WI38 (cell line): ENCODE results near the gene TNFRSF14.
"Not testable (repeated sequence)": the region's sequence is repeated elsewhere in the genome, so short reads cannot be mapped to it uniquely, and the experiment has no call there.

Source experiments
- H3K4me3 ChIP-seq: 2 replicates; pipeline ENCODE4 v1.5.1; 2011; ENCODE audit warnings: low read depth, mild to moderate bottlenecking, control low read depth, low read length
- TF ChIP-seq, protein P1 (sequence below): IDR thresholded peaks from 2 replicates; pipeline ENCODE4 v1.5.1; 2012; ENCODE audit warnings: low read depth, mild to moderate bottlenecking, control low read depth, low read length

The TNFRSF14 gene

DNA sequence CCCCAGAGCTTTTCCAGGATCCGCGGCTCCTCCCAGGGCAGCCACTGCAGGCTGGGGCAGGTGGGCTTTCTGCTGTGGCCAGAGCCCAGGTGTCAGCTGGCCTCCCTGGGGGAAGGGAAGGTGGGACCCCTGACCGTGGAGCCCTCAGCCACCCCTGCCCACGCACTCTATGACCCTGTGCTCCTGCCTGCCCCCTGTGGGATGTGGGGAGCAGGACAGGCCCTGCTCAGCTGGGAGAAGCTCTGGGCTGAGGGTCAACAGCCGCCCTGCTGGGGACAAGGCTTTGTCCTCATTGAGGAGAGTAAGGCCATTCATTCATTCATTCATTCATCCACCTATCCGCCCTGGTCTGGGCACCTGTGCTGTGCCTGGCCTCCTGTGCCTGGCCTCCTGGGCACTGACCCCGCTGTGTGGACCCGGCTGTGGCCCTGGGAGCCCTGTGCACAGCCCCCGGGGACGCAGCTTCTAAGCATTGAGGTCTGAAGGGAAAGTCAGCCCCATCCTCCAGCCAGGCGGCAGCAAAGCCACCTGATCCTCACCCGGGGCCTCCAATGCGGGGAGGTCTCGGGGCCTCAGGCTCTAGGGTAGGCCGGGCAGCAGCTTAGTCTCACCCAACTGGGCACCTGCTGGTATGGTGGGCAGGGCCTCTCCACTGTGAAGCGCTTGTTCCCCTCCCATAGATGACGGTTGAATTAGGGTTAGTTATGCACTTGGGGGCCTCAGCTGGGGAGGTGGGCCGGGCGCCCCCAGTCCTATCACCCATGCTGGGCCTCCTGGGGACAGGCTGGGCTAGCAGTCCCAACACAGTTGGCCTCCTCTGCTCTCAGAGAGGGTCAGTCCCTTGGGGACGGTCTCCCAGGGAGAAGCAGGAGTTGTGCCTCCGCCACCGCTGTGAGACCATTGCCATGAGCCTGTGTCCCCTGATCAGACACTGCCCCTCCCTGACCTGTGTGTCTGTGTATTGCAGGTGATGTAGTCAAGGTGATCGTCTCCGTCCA, 6.0 kb downstream of the TNFRSF14 start:
- TF ChIP-seq, protein P1, sequence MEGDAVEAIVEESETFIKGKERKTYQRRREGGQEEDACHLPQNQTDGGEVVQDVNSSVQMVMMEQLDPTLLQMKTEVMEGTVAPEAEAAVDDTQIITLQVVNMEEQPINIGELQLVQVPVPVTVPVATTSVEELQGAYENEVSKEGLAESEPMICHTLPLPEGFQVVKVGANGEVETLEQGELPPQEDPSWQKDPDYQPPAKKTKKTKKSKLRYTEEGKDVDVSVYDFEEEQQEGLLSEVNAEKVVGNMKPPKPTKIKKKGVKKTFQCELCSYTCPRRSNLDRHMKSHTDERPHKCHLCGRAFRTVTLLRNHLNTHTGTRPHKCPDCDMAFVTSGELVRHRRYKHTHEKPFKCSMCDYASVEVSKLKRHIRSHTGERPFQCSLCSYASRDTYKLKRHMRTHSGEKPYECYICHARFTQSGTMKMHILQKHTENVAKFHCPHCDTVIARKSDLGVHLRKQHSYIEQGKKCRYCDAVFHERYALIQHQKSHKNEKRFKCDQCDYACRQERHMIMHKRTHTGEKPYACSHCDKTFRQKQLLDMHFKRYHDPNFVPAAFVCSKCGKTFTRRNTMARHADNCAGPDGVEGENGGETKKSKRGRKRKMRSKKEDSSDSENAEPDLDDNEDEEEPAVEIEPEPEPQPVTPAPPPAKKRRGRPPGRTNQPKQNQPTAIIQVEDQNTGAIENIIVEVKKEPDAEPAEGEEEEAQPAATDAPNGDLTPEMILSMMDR, result peak; percentile 41
- no peak overlapping the region for H3K4me3 ChIP-seq

DNA sequence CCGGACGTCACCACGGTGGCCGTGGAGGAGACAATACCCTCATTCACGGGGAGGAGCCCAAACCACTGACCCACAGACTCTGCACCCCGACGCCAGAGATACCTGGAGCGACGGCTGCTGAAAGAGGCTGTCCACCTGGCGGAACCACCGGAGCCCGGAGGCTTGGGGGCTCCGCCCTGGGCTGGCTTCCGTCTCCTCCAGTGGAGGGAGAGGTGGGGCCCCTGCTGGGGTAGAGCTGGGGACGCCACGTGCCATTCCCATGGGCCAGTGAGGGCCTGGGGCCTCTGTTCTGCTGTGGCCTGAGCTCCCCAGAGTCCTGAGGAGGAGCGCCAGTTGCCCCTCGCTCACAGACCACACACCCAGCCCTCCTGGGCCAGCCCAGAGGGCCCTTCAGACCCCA, 7.0 kb downstream of the TNFRSF14 start:
- TF ChIP-seq, protein P1, result no peak
- H3K4me3 ChIP-seq, result no peak overlapping the region

DNA sequence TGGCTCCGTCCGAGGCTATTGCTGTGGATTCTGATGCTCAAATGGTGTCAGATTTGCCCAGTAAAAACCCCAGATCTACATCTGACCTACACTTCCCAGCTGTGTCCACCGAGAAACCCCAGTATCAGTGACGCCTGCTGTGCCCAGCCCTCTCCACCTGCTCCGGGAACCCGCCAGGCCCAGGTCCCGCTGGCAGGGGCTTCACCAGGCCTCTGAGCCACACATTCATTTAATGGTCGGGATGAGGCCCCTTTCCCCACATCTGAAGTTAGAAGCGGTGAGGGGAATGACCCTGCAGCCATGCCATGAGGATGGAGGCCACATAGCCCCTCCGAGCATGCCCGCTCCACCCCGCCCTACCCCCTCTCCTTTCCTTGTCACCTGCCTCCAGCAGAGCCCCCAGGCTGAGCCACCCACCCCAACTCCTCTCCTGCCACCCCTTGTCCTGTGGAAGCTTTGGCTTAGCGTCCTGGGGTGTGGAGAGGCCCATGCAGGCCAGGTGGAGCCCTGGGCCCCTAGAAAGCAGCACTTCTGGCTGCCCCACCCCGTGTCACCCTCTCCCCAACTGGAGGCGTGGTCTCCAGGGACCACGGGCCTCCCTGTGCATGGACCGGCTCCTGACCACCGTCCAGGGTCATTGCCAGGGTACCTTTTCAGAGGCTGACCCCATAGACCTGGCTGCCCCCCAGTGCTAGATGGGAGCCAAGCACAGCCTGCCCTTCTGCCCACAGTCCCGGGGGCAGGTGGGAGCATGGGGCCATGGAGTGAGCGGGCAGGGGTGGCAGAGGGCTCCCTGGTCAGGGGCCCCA, 8.0 kb downstream of the TNFRSF14 start:
- TF ChIP-seq, protein P1, result no peak
- no peak overlapping the region for H3K4me3 ChIP-seq

DNA sequence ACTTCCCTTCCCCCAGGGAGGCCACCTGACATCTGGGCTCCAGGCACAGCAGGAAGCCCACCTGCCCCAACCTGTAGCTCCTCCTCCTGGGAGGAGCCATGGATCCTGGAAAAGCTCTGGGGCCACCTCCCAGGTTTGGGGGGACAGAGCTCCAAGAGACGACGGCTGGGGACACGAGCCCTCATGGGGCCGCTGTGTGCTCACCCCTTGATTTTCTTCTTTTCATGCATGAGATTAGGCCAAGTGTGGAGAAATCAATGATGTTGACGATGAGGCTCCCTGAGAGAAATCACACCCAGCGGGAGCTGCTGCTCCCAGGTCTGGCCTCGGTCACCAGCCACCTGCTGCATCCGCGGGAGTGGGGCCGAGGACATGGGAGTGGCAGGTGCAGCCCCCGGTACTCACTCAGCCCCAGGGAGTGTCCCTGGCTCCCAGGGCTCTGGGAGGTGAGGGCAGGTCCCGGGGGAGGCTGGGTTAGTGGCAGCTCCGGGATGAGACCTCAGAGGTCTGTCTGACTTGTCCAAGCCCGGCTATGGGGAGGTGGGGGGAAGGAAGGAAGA, 8.7 kb downstream of the TNFRSF14 start:
- no peak overlapping the region for H3K4me3 ChIP-seq
- TF ChIP-seq, protein P1, result no peak

DNA sequence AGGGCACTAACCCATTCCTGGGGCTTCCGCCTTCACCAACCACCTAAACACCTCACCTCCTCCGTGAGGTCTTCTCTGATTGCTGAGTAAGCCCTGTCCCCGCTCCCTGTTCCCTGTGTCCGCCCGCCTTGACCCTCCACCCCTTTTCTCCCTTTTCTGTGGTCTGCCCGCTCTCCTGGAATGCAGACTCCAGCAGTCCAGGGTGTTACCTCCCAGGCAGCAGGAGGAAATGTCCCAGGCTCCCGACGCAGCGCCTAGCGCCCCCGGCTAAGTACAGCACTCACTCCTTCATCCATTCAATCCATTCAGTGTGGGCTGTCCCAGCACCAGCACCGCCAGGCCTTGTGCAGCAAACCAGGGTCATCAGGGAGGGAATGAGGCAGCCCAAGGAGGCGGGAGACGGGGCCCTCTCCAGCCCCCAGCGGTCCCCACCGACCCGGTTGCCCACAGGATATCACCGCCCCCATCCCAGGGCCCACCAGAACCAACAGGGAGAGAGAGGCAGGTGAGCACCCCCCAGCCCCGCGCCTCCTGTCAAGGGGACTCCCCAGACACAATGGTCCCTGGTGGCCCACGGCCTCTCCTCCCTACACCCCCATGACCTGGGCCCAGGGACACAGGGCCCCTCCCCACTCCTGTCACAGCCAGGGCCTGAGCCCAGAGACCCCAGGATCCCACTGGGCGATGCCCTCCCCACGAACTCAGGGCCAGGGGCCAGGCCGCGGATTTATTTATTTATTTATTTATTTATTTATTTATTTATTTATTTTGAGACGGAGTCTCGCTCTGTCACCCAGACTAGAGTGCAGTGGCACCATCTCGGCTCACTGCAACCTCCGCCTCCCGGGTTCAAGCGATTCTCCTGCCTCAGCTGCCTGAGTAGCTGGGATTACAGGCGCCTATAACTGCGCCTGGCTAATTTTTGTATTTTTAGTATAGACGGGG, 10.2 kb downstream of the TNFRSF14 start:
- H3K4me3 ChIP-seq, result no peak overlapping the region
- TF ChIP-seq, protein P1, result no peak

DNA sequence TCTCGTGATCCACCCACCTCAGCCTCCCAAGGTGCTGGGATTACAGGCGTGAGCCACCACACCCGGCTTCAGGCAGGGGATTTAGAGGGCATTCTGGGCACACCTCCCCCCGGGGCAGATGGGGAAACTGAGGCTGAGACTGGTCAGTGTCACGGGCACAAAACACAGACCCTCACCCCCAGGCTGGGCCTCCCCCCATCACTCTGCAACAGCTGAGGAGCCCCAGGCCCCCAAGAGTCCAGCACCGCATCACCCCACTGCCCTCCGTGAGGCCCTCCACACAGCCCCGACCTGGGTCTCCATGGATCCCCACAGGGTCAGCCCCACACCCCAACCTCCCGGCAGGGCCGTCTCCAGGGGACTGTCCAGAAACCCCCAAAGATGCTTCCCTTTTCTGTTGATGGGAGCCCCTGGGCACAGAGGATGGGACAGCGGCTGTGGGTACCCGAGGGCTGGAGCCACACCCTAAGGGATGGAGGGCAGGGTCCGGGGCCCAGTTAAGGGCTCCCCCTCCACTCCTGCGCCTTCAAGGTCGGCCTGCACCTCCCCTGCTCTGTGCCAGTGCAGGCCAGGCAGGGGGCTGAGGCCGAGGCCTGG, 11.0 kb downstream of the TNFRSF14 start:
- TF ChIP-seq, protein P1, result no peak
- no peak overlapping the region for H3K4me3 ChIP-seq

DNA sequence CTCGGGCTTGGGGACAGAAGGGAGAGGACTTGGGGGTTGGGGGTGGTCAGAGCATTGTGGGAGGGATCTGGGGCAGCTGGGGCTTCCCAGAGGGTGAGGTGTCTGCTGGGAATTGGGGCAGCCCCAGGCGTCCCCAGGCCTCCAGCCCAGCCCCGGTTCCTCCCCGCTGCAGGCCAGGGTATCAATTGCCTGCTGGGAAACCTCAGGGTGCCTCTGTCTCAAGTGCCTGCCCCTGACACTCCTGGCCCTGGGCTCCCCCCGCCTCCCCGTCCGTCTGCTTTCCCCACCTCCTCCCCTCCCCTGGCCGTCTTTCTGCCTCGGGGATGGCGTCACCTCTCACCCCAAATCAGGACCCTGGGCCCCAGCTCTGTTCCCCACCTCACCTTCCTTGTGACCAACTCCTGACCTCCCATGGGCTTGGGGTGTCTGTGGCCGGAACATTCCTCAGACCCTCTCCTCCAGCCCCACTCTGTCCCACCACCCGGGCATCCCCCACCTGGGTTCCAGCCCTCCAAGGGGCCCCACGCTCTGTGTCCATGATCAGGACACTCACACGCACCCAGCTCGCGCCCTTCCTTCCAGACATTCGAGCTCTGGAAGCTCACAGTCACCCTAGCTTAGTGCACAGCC, 12.1 kb downstream of the TNFRSF14 start:
- H3K4me3 ChIP-seq, result not testable (repeated sequence)
